ENCODE data around the gene GCGR. TPM values are rescaled to one million over a fixed set of nuclear protein-coding genes. Genes with fewer than 3 reads are reported as not detected.

The GCGR gene
- total RNA-seq, 1 donor from 2014 or later = not detected

GRCh38 chr17:81802048-81802758, 1.7 kb upstream of the GCGR start:
- H3K79me2 ChIP-seq (ENCODE audit: insufficient read depth, low read length) = no peaks in the 10 kb centered on the region
- no peaks in the 10 kb centered on the region for H3K36me3 ChIP-seq (ENCODE audit: insufficient read depth, low read length)
- no peak overlapping the region for H3K27ac ChIP-seq (ENCODE audit: low read depth, low read length)
- H2AFZ ChIP-seq (ENCODE audit: low read depth, low read length) = no peak overlapping the region
- FAIRE-seq (no peak), DNase-seq (ENCODE audit: low read depth) (no peak)
- H3K36me3 Mint-ChIP-seq (ENCODE audit: low read depth, unreplicated experiment) = peaks cover 3% of the 10 kb centered on the region
- H3K4me3 ChIP-seq (ENCODE audit: insufficient read depth, low read depth, low read length) = no peak overlapping the region
- H3K27me3 Mint-ChIP-seq (ENCODE audit: low read depth, unreplicated experiment) = peaks cover 48% of the 10 kb centered on the region
- no peak overlapping the region for H3K9ac ChIP-seq (ENCODE audit: low read length)
- no peak overlapping the region for H3K27ac Mint-ChIP-seq (ENCODE audit: unreplicated experiment)
- H3K4me1 Mint-ChIP-seq (ENCODE audit: low read depth, unreplicated experiment) = no peaks in the 10 kb centered on the region
- H3K4me1 ChIP-seq (ENCODE audit: insufficient read depth, low read length) = no peaks in the 10 kb centered on the region
- H3K4me3 Mint-ChIP-seq (ENCODE audit: unreplicated experiment) = no peak overlapping the region
- no peak for TF ChIP-seq EZH2 (IDR thresholded peaks at IDR 0.05; ENCODE audit: insufficient read depth, low read length)
- TF ChIP-seq CTCF (IDR thresholded peaks at IDR 0.05; ENCODE audit: insufficient read depth, low read depth, low read length) = no peak
- H3K27me3 ChIP-seq (ENCODE audit: insufficient read depth, low read length) = peaks cover 34% of the 10 kb centered on the region
- H4K20me1 ChIP-seq (ENCODE audit: insufficient read depth, low read length) = no peaks in the 10 kb centered on the region
- no peak overlapping the region for H3K4me2 ChIP-seq (ENCODE audit: low read length)
- H3K9me3 ChIP-seq (ENCODE audit: insufficient read depth, low read depth, low read length) = no peaks in the 10 kb centered on the region
- H3K9me3 Mint-ChIP-seq (ENCODE audit: unreplicated experiment) = peaks cover 6% of the 10 kb centered on the region

GRCh38 chr17:81802856-81803643, 900 bp upstream of the GCGR start:
- Histone ChIP-seq H3K9me3 (ENCODE audit: insufficient read depth, low read depth, low read length) (no peaks in the 10 kb centered on the region), H3K4me2 (ENCODE audit: low read length) (no peak overlapping the region), H3K9ac (ENCODE audit: low read length) (no peak overlapping the region), H3K4me3 (ENCODE audit: insufficient read depth, low read depth, low read length) (no peak overlapping the region), H3K4me1 (ENCODE audit: insufficient read depth, low read length) (no peaks in the 10 kb centered on the region), H3K79me2 (ENCODE audit: insufficient read depth, low read length) (no peaks in the 10 kb centered on the region), H2AFZ (ENCODE audit: low read depth, low read length) (no peak overlapping the region), H3K36me3 (ENCODE audit: insufficient read depth, low read length) (no peaks in the 10 kb centered on the region), H3K27me3 (ENCODE audit: insufficient read depth, low read length) (peaks cover 41% of the 10 kb centered on the region), H4K20me1 (ENCODE audit: insufficient read depth, low read length) (no peaks in the 10 kb centered on the region), H3K27ac (ENCODE audit: low read depth, low read length) (no peak overlapping the region)
- TF ChIP-seq CTCF (IDR thresholded peaks at IDR 0.05; ENCODE audit: insufficient read depth, low read depth, low read length) = no peak
- TF ChIP-seq EZH2 (IDR thresholded peaks at IDR 0.05; ENCODE audit: insufficient read depth, low read length) = peak; percentile 19
- H3K27ac Mint-ChIP-seq (ENCODE audit: unreplicated experiment) = no peak overlapping the region
- FAIRE-seq = no peak
- no peak overlapping the region for H3K4me3 Mint-ChIP-seq (ENCODE audit: unreplicated experiment)
- no peak for DNase-seq (ENCODE audit: low read depth)
- H3K36me3 Mint-ChIP-seq (ENCODE audit: low read depth, unreplicated experiment) = peaks cover 3% of the 10 kb centered on the region
- H3K4me1 Mint-ChIP-seq (ENCODE audit: low read depth, unreplicated experiment) = no peaks in the 10 kb centered on the region
- H3K27me3 Mint-ChIP-seq (ENCODE audit: low read depth, unreplicated experiment) = peaks cover 51% of the 10 kb centered on the region
- peaks cover 6% of the 10 kb centered on the region for H3K9me3 Mint-ChIP-seq (ENCODE audit: unreplicated experiment)

Measured in astrocyte (in vitro differentiated cells and primary cell).